Fibroblast of lung (primary cell): ENCODE data around the gene PSG11. TPM values are rescaled to one million over a fixed set of nuclear protein-coding genes. Genes with fewer than 3 reads are reported as not detected.
"Not testable (repeated sequence)": the region's sequence is repeated elsewhere in the genome, so short reads cannot be mapped to it uniquely, and the experiment has no call there.

Source experiments
- DNase-seq, 2 donors: peaks; one replicate each; pipeline versions ENCODE4 v3.0.0 to v3.0.0-alpha.2; 2010; ENCODE audit warnings: low read depth in 2 of 2
- H2AFZ ChIP-seq: 2 replicates; pipeline ENCODE4 v1.5.1; 2012; ENCODE audit warnings: low read length, control low read depth, inconsistent platforms
- H3K27ac ChIP-seq: 2 replicates; pipeline ENCODE4 v1.5.1; 2011; ENCODE audit warnings: low read length, control low read depth; ENCODE audit not compliant: insufficient read depth
- H3K27me3 ChIP-seq: 2 replicates; pipeline ENCODE4 v1.5.1; 2011; ENCODE audit warnings: mild to moderate bottlenecking, low read length; ENCODE audit not compliant: control insufficient read depth, insufficient read depth
- H3K36me3 ChIP-seq: 2 replicates; pipeline ENCODE4 v1.5.1; 2011; ENCODE audit warnings: low read length; ENCODE audit not compliant: control insufficient read depth, insufficient read depth
- H3K4me1 ChIP-seq: 2 replicates; pipeline ENCODE4 v1.5.1; 2011; ENCODE audit warnings: low read length; ENCODE audit not compliant: control insufficient read depth, insufficient read depth; ENCODE audit errors: extremely low read depth
- H3K4me2 ChIP-seq: 2 replicates; pipeline ENCODE4 v1.5.1; 2011; ENCODE audit warnings: low read length, control low read depth; ENCODE audit not compliant: insufficient read depth; ENCODE audit errors: extremely low read depth
- H3K4me3 ChIP-seq, 4 experiments: fragments of 200-600 bp in 1 of 4; sonication (generic) in 1 of 4; replicated peaks in 1 of 4; 2 replicates each; pipeline ENCODE4 v1.5.1; 2011 to 2016; ENCODE audit warnings: low read length in 4 of 4, low read depth in 3 of 4, mild to moderate bottlenecking in 3 of 4, control low read depth in 2 of 4, inconsistent platforms in 1 of 4, mixed read lengths in 1 of 4; ENCODE audit not compliant: insufficient read depth in 1 of 4; ENCODE audit errors: control extremely low read depth in 1 of 4
- H3K79me2 ChIP-seq: 2 replicates; pipeline ENCODE4 v1.5.1; 2012; ENCODE audit warnings: mild to moderate bottlenecking, low read length, inconsistent platforms; ENCODE audit not compliant: control insufficient read depth, insufficient read depth
- H3K9ac ChIP-seq: 2 replicates; pipeline ENCODE4 v1.5.1; 2011; ENCODE audit warnings: mild to moderate bottlenecking, low read length, control low read depth; ENCODE audit not compliant: insufficient read depth
- H3K9me3 ChIP-seq: 2 replicates; pipeline ENCODE4 v1.5.1; 2012; ENCODE audit warnings: low read depth, low read length; ENCODE audit not compliant: control insufficient read depth, insufficient read depth
- H4K20me1 ChIP-seq: 2 replicates; pipeline ENCODE4 v1.5.1; 2011; ENCODE audit warnings: low read length; ENCODE audit not compliant: control insufficient read depth, insufficient read depth; ENCODE audit errors: extremely low read depth
- polyA minus RNA-seq: library from RNA; depleted of rRNA, polyadenylated mRNA; stranded (reverse); fragments of >200 nt; gene quantifications from 2 replicates; pipeline ENCODE4 v1.2.3, GENCODE V29; 2011; ENCODE audit warnings: low replicate concordance
- polyA plus RNA-seq, 2 donors: library from polyadenylated mRNA; depleted of rRNA in 1 of 2; stranded (reverse) in 1 of 2; unstranded in 1 of 2; fragments of >200 nt; gene quantifications; 2 replicates each; pipeline ENCODE4 v1.2.1, GENCODE V29; 2011 to 2012; ENCODE audit warnings: missing spikeins in 1 of 2
- total RNA-seq: library from RNA; depleted of rRNA; stranded (reverse); fragments of >200 nt; gene quantifications from 2 replicates; pipeline ENCODE4 v1.2.1, GENCODE V29; 2014

PSG11 gene
- total RNA-seq (not detected in 2 replicates), polyA plus RNA-seq (0.25 and 0.48 TPM in 2 replicates), polyA minus RNA-seq (1.3 TPM in 1 of 2 replicates, not detected in the other)
- polyA plus RNA-seq (2012) = 0.21 and 0.37 TPM in 2 replicates

- H3K79me2 ChIP-seq, H3K27ac ChIP-seq, H3K27me3 ChIP-seq, H3K9me3 ChIP-seq, DNase-seq, H3K4me2 ChIP-seq, H4K20me1 ChIP-seq, H3K4me1 ChIP-seq, H3K36me3 ChIP-seq, H3K4me3 ChIP-seq, H2AFZ ChIP-seq, H3K9ac ChIP-seq: not testable (repeated sequence)
Observed at GRCh38 chr19:43026369-43026768, at the start of gene PSG11. Gene PSG11 (minus strand): TSS chr19:43026469. CDS start chr19:43026372, 97 bp downstream.

DNA sequence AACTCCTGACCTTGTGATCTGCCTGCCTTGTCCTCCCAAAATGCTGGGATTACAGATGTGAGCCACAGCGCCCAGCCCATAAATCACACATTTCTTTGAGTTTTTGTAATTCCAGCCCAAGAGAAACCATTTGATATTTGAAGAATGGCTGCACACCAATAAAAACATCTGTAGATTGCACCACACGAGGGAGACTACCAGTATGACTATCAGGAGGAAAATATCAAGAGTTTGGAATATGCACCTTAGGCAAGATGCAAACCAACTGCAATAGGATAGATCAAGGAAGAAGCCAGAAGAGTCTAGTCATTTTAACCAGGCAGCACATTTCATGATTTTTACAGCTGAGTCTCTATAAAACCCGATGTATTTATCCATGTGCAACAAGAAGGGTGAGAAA, 36.1 kb upstream of the PSG11 start:
- H3K4me2 ChIP-seq, H3K4me1 ChIP-seq, H2AFZ ChIP-seq, H4K20me1 ChIP-seq, H3K9me3 ChIP-seq, DNase-seq, H3K79me2 ChIP-seq, H3K27me3 ChIP-seq, H3K36me3 ChIP-seq, H3K27ac ChIP-seq, H3K4me3 ChIP-seq, H3K9ac ChIP-seq: not testable (repeated sequence)

DNA sequence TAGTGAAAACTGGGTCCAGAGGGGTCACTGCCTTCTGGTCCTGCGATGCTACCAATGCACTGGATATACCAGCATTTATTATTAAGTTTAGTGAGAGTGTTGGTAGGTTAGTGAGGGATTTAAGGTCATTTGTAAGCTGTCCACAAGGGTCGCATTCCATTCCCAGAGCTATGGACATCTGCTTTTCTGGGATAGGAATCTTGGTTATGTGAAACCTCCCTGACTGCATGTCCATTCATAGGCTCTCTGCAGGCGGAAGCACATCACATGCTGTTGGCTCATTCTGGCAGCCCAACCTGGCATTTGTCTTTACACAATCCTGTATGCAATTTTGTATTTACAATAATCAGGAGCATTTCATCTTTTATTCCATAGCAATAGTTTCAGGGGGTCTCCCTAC, 35.1 kb upstream of the PSG11 start:
- H3K4me2 ChIP-seq, H4K20me1 ChIP-seq, H3K9me3 ChIP-seq, H3K4me3 ChIP-seq, H3K9ac ChIP-seq, H3K27me3 ChIP-seq, H2AFZ ChIP-seq, H3K4me1 ChIP-seq, H3K36me3 ChIP-seq, H3K79me2 ChIP-seq: not testable (repeated sequence)
- H3K27ac ChIP-seq = peak overlapping the region; percentile 34
- peak in 1 of 2 donors; percentile 9 for DNase-seq

DNA sequence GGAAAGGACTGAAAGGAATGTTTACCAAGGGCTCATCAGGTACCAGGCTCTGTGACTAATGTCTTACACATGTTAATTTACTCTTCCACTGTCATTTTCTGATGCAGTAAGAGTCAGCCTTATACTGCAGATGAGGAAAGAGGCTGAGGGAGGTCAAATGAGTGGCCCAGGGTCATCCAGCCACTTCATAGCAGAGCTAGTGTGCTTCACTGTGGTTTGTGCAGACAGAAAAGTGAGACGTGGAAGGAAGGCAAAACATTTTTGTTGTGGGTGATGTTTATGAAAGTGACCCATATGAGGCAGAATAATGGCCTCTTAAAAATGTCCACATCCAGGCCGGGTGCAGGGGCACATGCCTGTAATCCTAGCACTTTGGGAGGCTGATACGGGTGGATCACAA, 34.0 kb upstream of the PSG11 start:
- not testable (repeated sequence) for DNase-seq, H3K27me3 ChIP-seq, H3K9me3 ChIP-seq, H3K4me1 ChIP-seq, H3K36me3 ChIP-seq, H3K4me2 ChIP-seq, H2AFZ ChIP-seq, H4K20me1 ChIP-seq, H3K27ac ChIP-seq, H3K9ac ChIP-seq, H3K4me3 ChIP-seq, H3K79me2 ChIP-seq

DNA sequence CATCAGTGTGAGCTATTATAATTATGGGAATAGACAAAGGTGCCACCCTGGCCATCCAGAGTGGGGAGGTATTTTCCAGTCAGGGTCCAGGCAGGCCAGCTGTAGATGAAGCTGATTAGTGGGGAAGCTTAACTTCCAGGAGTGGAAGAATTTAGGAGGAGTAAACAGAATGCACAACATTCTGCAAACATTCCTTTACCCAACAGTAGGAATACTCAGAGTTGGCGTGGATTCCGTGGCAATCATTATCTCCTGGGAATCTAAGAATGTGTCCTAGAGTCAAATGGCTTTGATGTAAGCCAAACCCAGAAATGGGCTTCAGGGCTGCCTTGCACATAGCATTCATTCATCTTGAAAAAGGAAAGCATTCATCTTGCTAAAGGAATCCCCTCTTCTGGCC, 33.2 kb upstream of the PSG11 start:
- H3K9me3 ChIP-seq, H3K4me3 ChIP-seq, DNase-seq, H3K36me3 ChIP-seq, H3K9ac ChIP-seq, H3K27me3 ChIP-seq, H4K20me1 ChIP-seq, H3K79me2 ChIP-seq, H3K4me2 ChIP-seq, H3K27ac ChIP-seq, H3K4me1 ChIP-seq, H2AFZ ChIP-seq: not testable (repeated sequence)

DNA sequence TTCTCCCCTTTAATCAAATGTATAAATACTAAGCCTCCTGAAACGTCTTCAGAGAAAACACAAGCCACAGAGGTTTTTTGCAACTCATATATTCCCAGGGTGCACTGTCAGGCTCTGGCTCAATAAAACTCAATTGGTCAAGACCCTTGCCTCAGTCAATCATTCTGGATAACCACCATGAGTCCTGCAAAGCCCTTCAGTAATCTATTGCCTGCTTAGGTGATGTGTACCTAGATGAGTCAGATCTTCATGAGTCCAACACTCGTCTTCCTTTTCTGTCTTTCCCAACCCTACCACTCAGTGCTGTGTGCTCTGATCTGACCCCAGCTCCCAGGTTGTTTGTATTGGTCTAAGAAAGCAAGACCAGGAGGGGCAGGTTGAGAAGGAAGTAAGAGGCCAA, 32.2 kb upstream of the PSG11 start:
- not testable (repeated sequence) for H3K4me2 ChIP-seq, H3K9ac ChIP-seq, H3K9me3 ChIP-seq, H3K36me3 ChIP-seq, H3K4me1 ChIP-seq, H3K79me2 ChIP-seq, DNase-seq, H3K27ac ChIP-seq, H3K27me3 ChIP-seq, H3K4me3 ChIP-seq, H2AFZ ChIP-seq, H4K20me1 ChIP-seq

GRCh38 chr19:43047966-43048365, 21.7 kb upstream of the PSG11 start:
- H3K4me2 ChIP-seq, H3K9me3 ChIP-seq, H3K4me1 ChIP-seq, H3K27ac ChIP-seq, H4K20me1 ChIP-seq, H3K27me3 ChIP-seq, H3K36me3 ChIP-seq, H2AFZ ChIP-seq, H3K79me2 ChIP-seq, DNase-seq, H3K9ac ChIP-seq, H3K4me3 ChIP-seq: not testable (repeated sequence)
